ENCODE data around the gene PRELID1. TPM values are rescaled to one million over a fixed set of nuclear protein-coding genes. Genes with fewer than 3 reads are reported as not detected.

Gene PRELID1
- total RNA-seq, 2 experiments from 2014 or later = 33.1 to 35.0 TPM

DNA sequence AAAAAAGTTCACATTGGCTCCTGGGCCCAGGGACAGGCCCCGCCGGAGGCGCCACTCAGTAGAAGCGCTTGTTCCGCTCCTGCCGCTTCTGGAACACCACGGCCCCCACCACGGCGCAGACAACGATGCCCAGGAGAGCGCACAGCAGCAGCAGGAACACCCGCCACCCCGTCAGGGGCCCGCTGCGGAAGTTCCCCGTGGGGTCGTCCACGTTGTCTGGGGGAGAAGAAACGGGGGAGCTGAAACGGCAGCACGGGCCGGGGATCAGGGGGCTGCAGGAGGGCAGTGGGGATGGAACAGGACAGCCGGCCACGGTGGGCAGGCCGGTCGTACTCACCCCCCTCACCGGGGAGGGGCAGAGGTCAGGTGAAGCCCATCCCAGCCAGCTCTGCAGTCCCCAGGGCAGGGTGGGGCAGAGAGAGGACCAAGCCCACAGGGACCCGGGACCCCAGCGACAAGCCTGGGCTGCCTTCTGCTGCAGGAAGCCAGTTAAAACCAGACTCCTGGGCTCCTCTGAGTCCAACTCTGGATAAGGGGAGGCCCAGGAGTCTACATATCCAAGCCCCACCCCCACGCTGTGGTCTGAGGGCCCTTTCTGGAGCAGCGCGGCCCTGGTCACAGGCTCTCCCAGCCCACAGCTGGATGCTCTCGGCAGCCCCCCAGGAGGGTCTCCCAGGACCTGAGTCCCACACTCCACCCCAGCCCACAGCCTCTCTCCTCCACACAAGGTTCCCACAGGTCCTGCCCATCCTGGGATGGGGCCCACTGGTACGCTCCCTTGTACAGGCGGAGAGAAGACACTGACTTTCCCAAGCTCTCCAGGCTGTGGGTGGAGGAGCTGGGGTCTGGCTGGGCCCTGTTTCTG lies 28.7 kb downstream of the PRELID1 start:
- ChIA-PET CTCF (no interaction called here), POLR2A (no interaction called here)
- Mint-ChIP-seq H3K36me3 (ENCODE audit: low read depth) (peaks cover 75% of the 10 kb centered on the region), H3K27ac (no peak overlapping the region), H3K27me3 (no peaks in the 10 kb centered on the region), H3K9me3 (no peaks in the 10 kb centered on the region), H3K4me3 (no peak overlapping the region), H3K4me1 (ENCODE audit: low read depth) (peaks cover 5% of the 10 kb centered on the region)
- no peaks in the 10 kb centered on the region for H3K27me3 ChIP-seq (ENCODE audit: control insufficient read depth in 1 of 2, insufficient read depth in 2 of 2, low read length in 2 of 2)
- H3K36me3 ChIP-seq (ENCODE audit: insufficient read depth, low read length) = peaks cover 77% of the 10 kb centered on the region
- H3K9me3 ChIP-seq (ENCODE audit: control insufficient read depth in 1 of 2, insufficient read depth in 1 of 2, low read length in 2 of 2) = no peaks in the 10 kb centered on the region
- DNase-seq (no peak), ATAC-seq (ENCODE audit: poor library complexity) (no peak)
- TF ChIP-seq CTCF (IDR thresholded peaks at IDR 0.05) = no peak
- no peak overlapping the region for H3K27ac ChIP-seq (ENCODE audit: low read depth in 1 of 2, low read length in 2 of 2)
- H3K4me1 ChIP-seq (ENCODE audit: insufficient read depth, low read length) = peaks cover 7% of the 10 kb centered on the region
- no peak overlapping the region for H3K4me3 ChIP-seq (ENCODE audit: low read length)
- intact Hi-C loops (cut with DNase I, micrococcal nuclease) = no loop called here

- H3K9me3 Mint-ChIP-seq = no peaks in the 10 kb centered on the region
- H3K27me3 Mint-ChIP-seq = no peaks in the 10 kb centered on the region
- Histone ChIP-seq H3K36me3 (ENCODE audit: insufficient read depth, low read length) (peaks cover 83% of the 10 kb centered on the region), H3K27me3 (ENCODE audit: control insufficient read depth in 1 of 2, insufficient read depth in 2 of 2, low read length in 2 of 2) (no peaks in the 10 kb centered on the region), H3K9me3 (ENCODE audit: control insufficient read depth in 1 of 2, insufficient read depth in 1 of 2, low read length in 2 of 2) (no peaks in the 10 kb centered on the region), H3K4me1 (ENCODE audit: insufficient read depth, low read length) (peaks cover 6% of the 10 kb centered on the region), H3K27ac (ENCODE audit: low read depth in 1 of 2, low read length in 2 of 2) (no peak overlapping the region), H3K4me3 (ENCODE audit: low read length) (no peak overlapping the region)
- H3K4me1 Mint-ChIP-seq (ENCODE audit: low read depth) = peaks cover under 1% of the 10 kb centered on the region
- no peak for TF ChIP-seq CTCF (IDR thresholded peaks at IDR 0.05)
- DNase-seq = no peak
- ChIA-PET CTCF (no interaction called here), POLR2A (no interaction called here)
- no peak overlapping the region for H3K27ac Mint-ChIP-seq
- intact Hi-C loops (cut with DNase I, micrococcal nuclease) = no loop called here
- H3K4me3 Mint-ChIP-seq = no peak overlapping the region
- H3K36me3 Mint-ChIP-seq (ENCODE audit: low read depth) = peaks cover 74% of the 10 kb centered on the region
- ATAC-seq (ENCODE audit: poor library complexity) = no peak
These were observed 29.3 kb downstream of the PRELID1 start for GRCh38 chr5:177332896-177333260.

DNA sequence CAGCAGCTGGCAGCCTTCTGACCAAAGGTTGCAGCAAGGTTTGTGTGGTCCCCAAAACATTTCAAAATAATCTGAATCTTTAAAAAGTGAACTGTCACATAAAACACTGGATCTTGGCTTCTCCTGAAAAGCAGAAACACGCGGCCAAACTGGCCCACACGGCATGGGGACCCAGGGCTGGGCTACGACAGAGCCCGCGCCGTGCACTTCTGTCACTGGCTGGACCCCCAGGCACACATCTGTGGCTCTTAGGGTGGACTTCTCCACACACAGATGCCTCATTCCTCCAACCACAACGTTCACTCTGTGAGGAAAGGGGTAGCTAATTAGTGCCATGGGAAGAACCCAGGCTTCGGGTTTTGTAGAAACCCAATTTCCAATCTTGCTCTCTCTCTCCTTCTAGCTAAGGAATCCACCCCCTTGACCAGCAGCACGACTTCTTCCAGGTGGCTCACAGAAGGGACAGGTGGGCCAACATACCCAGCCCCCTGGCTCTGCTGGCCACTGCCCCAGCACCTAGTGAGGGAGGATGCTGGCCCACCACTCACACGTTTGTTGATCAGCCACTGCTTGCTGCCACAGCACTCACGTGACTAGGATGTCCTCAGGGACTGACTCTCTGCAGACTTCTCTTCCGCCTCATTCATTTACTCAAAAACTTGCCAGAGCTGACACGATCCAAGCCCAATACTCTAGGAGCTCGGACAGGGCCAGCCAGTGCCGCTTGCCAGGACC lies 30.0 kb downstream of the PRELID1 start:
- Mint-ChIP-seq H3K27me3 (no peaks in the 10 kb centered on the region), H3K27ac (no peak overlapping the region), H3K4me1 (ENCODE audit: low read depth) (no peaks in the 10 kb centered on the region), H3K4me3 (no peak overlapping the region), H3K36me3 (ENCODE audit: low read depth) (peaks cover 76% of the 10 kb centered on the region), H3K9me3 (no peaks in the 10 kb centered on the region)
- POLR2A ChIA-PET = no interaction called here
- no peaks in the 10 kb centered on the region for H3K9me3 ChIP-seq (ENCODE audit: control insufficient read depth in 1 of 2, insufficient read depth in 1 of 2, low read length in 2 of 2)
- TF ChIP-seq CTCF (IDR thresholded peaks at IDR 0.05) = no peak
- H3K27ac ChIP-seq (ENCODE audit: low read depth in 1 of 2, low read length in 2 of 2) = no peak overlapping the region
- DNase-seq = no peak
- no peaks in the 10 kb centered on the region for H3K27me3 ChIP-seq (ENCODE audit: control insufficient read depth in 1 of 2, insufficient read depth in 2 of 2, low read length in 2 of 2)
- H3K36me3 ChIP-seq (ENCODE audit: insufficient read depth, low read length) = peaks cover 90% of the 10 kb centered on the region
- intact Hi-C loops (cut with DNase I, micrococcal nuclease) = no loop called here
- no peak overlapping the region for H3K4me3 ChIP-seq (ENCODE audit: low read length)
- CTCF ChIA-PET = no interaction called here
- no peak for ATAC-seq (ENCODE audit: poor library complexity)
- no peaks in the 10 kb centered on the region for H3K4me1 ChIP-seq (ENCODE audit: insufficient read depth, low read length)
